ENCODE data around the gene SKP1.

Gene SKP1

DNA sequence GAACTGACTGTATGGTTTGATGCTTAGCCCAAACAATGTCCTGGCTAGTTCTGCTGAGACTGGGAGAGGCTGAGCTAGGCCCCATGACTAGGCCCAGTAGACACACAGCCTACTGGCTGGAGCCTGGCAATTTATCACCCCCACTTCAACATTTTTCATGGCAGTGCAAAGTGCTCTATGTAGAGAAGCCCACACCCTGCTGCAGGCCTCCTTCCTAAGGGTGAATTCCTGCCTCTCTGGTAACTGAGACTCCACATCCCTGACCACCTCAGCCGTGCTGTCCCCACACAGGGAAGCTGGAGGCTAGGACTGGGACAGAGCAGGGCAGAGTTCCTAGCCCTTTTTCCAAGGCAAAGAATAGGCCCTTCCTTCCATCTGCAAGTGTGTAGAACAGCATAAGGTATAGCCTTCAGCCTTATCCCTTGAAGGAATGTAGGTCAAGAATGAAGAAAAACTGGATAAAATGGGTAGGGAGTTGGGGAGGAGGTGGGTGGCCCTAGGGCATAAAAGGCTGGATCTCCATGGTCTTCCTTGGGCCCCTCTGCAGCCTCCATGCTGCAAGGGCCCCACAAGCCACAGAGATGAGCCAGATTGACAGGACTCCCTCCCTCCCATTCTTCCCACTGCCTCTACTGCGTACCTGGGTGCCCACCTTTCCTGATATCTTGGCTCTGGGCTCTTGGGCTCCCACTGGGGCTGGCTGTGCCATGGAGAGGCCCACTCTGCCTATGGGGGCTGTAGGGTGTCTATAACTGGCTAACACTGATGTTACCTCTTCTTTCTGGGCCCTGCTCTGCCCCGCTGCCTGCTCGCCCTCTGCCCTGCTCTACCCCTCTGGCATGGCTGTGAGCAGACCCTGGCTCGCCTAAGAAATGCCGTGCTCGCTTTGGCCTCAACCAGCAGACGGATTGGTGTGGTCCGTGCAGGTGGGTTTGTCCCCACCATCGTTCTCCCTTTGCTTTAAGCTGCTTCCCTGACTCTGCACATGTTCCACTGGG, 32.5 kb downstream of the SKP1 start:
- no peak for DNase-seq (ENCODE audit: low spot score)

DNA sequence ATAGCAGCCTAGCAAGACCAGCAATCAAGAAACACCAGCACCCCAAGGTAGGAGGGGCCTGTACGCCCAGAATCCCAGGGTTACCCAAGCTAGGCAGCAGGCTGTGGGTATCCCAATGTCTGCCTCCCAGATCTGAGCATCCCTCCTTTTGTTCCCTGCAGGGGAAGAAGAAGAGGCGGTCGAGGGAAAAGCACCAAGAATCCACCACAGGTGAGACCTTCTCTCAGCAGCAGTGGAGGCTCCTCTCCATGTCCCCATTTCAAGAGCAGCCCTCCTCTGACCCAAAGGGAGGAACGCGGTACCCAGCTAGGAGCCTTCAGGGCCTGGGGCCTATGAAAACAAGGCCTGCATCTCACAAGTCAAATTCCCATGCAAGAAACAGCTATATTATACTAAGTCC, 33.3 kb downstream of the SKP1 start:
- no peak for DNase-seq (ENCODE audit: low spot score)

DNA sequence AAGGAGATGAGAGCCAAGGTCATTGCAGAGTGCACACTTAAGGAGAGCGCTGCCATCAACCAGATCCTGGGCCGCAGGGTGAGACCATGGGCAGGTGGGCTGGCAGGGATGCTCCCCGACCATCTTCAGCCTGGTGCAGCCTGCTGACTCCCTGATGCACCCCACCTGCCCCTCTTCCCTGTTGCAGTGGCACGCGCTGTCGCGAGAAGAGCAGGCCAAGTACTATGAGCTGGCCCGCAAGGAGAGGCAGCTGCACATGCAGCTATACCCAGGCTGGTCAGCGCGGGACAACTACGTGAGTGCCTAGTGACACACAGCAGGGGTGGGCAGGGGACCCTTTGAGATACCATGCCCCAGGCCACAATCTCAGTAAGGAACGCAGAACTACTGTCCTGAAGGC, 33.9 kb downstream of the SKP1 start:
- no peak for DNase-seq (ENCODE audit: low spot score)

DNA sequence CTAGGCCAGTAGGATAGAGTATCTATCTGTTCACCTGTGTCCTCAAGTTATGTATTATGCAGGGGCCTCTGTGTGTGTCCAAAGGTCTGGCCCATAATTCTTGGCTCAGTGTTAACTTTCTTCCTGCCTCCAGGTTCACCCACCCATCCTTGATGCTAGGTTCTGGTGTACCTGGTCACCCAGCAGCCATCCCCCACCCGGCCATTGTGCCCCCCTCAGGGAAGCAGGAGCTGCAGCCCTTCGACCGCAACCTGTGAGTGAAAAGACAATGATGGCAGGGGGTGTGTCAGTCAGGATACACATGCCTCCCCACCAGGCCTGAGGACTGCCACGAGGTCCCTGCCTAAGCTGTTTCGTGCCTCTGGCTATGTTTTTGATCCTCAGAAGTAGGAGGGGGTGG, 34.7 kb downstream of the SKP1 start:
- DNase-seq (ENCODE audit: low spot score): no peak

DNA sequence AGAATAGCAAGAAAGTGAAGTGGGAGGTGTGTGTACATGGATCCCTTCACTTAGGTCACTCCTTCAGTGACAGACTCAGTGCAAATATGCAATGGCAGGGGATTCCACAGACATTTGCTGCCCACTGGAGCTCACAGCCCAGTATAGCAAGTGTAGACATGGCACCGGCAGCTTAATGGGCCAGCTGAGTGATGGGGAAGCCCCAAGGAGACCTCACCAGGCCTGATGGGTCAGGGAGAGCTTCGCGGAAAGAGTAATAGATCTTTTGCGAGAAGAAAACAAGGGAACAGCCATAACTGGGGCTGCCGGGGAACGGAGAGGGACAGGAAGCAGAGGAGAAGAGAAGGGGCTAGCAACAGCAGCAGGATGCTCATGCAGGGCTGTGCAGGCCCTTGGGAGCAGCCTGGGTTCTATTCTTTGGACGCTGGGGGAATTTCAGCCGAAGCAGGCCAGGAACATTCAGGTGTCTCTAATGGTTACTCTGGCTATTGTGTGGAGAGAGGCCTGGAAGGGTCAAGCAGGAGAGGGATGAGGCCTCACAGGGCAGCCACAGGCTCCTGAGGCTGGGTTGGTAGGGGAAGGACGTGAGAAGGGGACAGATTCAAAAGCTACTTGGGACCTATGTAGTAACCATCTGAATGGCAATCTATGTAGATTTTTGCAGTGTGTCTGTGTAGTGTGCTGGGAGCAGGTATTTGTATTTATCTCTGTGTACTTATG, 35.3 kb downstream of the SKP1 start:
- DNase-seq (ENCODE audit: low spot score): no peak

DNA sequence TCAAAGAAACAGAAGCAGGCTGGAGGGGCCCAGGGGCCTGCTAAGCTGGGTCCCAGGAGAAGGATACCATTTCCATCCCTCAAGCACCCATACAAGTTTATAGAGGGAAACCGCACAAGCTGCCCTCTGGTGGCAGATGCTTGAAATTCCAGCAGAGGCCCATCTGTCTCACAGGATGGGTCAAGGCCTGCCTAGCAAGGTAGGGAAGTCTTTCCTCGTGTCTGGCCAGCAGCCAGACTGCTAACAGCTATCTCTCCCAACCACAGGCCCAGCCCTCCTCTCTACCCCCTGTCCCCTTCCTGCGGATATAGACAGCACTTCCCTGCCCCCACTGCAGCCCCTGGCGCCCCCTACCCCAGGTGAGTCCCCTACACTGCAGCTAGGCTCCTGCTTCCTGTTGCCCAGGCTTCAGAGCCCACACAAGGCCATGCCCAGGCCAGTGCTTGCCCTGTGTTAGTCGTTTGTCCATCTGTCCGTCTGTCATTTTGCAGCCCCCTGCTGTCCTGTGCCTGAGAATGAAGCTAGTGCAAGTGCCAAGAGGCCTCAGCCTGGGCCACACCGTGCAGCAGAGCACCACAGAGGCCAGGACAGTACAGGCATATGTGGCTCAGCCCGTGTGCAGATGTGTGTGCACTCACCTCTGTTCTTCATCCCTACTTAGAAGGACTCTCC, 36.1 kb downstream of the SKP1 start:
- peak; percentile 79 for DNase-seq (ENCODE audit: low spot score)

DNA sequence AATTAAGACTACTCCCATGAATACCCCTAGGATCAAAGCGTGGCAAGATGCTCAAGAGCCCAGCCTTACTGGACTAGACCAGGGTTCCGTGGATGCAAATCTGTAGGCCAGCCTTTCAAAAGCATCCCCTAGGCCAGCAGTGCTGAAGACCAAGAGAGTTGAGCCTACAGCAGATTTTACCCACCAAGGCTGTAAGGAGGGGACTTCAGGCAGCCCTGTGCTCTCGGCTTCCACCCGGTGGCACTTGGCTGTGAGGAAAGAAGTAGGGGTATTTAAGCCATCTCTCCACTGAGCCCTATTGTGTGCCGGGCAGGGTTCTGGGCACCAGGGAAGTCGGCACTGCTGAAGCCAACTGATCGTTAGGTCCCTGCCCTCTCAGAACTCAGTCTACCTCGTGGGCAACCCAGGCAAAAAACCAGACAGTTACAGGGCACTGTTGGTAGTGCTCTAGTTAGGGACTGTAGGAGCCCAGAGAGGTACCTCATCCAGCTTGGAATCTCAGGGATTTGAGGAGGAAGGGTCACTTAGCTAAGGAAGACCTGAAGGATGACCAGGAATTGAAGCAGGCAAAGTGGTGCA, 36.8 kb downstream of the SKP1 start:
- no peak for DNase-seq (ENCODE audit: low spot score)

DNA sequence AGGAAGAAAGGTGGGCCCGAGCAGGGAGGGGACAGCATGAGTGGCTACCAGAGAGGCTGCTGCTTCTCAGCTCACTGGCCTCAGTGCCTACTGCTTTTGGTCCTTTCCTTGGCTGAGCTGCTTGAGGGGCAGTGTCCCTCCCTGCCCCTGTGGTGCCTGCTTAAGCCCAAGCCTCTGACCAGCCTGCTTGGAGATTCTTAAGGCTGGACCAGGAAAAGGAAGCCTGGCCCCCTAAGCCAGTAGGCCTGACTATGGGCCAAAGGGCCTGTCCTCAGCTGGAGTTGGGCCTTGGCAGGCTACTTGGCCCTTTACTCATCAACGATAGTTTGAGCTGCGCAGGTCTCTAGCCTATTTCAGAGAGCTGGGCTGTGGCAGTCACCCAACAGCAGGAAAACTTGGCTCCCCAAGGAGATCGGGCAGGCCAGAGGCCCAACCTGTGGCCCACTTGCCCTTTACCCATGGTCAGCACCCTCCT, 37.3 kb downstream of the SKP1 start:
- no peak for DNase-seq (ENCODE audit: low spot score)

DNA sequence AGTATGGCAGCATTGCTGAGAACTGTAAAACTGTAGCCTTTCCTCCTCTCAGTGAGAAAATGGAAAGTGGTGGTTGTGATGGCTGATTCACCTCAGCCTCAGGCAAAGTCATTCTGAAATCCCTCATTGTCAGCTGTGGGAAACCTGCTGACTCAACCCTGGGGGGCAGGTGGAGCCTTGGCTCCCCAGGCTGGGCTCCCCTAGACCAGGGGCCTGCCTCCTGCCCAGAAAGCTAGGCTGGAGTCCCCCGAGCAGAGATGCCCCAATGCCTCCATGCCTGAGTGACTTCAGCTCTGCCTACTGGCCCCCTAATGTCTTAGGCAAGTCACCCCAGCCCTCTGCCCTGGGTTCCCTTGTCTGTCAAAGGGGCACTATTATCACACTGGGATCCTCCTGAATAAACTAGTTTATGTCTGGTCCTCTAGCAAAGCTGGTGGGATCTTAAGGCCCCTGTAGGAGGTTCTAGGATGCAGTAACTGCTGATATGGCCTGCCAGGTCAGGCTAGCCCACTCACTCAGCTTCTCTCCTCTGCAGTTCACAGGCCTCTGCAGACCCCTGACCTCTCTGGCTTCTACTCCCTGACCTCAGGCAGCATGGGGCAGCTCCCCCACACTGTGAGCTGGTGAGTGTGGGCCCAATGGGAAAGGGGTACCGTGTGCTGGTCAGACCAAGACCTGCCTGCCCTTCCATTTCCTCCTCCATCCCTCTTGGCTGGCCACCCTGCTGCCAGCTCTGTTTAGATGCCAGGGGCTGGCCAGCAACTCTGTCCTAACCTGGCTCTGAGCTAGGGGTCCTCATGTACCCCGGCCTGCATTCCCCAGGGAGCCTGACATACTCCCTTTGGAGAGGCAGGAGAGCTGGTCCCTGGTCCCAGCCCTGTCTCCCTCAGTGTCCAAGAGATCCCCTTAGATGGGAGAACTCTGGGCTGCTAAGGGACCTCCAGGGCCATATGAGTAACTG, 38.1 kb downstream of the SKP1 start:
- DNase-seq (ENCODE audit: low spot score): no peak

DNA sequence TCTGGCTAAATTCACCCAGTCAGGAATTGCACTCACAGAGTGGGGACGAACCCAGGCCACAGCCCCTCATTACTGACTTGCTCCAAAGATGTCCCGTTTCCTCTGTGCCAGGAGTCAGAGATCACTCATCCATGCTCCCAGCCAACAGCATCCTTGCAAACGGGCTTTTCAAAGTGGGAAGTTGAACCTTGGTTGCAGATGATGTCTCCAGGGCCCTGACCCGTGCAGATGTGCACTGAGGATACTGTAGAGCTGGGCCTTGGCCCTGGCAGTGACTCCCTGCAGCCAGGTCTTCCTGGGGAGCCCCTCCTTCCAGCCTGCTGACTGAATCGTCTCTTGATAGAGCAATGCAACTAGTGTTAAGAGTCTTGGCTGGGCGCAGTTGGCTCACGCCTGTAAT, 40.0 kb downstream of the SKP1 start:
- DNase-seq (ENCODE audit: low spot score): no peak

DNA sequence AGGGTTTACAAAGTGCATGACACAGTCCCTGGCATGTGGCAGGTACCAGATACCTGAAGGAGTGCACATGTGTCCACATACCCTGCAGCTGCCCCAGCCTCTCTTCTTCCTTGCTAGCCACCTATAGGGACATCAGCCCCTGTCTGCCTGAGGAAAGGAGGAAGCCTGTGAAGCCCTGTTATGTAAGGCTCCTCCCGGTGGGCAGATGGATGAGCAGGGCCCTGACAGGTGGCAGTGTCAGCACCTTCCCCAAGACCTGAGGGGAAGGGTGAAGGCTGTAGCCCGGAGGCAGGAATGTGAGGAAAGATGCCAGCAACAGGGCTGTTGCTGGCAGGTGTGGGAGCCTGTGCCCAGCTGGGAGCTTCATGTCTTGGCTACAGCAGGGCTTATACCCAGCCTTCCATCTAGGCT, 40.5 kb downstream of the SKP1 start:
- no peak for DNase-seq (ENCODE audit: low spot score)

DNA sequence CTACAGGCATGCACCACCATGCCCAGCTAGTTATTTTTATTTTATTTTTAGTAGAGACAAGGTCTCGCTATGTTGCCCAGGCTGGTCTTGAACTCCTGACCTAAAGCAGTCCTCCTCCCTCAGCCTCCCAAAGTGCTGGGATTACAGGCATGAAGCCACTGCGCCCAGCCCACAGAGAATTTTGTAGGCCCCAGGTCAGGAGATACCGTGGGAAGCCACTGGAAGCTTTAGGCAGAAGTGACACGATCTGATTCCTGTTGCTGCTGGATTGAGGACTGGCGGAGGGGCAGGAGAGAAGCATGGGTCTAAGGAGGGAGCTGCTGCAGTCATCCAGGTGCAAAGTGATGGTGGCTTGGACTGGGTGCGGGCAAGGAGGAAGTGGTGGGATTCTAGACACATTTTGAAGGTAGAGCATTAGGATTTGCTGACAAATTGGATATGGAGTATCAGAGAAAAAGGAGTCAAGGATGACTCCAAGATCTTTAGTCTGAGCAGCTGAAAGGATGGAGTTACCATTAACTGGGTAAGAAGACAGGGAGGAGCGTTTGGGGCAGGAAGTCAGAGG, 41.6 kb downstream of the SKP1 start:
- no peak for DNase-seq (ENCODE audit: low spot score)

DNA sequence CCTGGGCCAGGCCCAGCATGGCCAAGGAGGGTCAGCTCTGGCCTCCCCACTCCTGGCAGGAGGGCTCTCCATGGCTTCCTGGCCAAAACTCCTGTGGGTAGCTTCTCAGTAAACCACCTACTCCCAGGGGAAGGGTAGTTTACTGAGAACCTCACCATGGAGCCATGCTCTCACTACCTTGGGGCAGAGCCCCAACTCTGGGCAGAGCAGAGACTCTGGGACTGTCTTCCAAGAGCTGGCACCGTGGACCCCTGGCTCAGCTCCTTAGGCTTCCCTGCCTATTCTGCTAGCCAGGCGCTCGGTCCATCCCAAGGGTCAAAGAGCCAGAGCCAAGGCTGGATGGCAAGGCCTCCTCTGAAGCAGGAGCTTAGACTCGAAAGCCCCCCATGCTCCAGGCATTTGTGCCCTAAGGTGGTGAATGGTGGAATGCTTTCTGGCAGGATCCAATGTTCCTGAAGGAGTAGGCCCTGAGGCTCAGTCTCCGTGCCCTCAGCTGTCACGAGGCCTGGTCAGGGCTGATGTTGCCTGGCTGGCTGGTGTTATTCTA, 42.7 kb downstream of the SKP1 start:
- DNase-seq (ENCODE audit: low spot score): no peak

DNA sequence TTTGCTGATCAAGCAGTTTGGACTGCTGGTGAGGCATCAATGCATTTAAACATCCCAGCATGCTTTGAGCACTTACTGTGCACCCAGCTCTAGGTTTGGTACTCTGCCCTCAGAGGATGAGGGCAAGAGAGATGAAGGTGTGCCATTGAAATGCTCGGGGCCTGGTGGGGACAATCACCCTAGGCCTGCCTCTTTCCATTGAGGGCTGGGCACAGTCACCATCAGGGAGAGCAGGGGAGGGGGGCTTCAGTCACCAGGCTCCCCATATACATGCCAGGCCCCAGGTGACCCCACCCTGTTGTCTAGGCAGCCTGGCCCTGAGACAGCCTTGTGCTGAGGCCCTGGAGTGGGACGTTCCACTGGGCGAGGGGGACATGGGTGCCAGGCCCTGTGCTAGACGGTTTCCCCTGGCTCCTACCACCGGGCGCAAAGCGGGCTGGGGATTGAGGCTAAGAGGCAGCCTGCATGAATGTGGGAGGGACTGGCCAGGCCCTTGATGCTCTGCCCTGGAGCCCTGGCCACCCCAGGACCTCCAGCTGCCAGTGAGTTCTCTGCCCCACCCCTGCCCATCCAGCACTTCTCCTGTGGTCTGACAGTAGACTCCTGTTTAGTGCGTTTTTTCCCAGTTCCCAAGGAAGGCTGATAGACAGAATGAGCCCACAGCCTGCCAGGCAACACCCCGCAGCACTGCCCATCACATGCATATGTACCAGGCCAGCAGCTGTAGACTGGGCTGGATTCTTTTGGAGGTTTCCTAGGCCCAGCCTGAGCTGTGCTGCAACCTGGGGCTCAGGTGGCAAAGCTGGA, 43.4 kb downstream of the SKP1 start:
- no peak for DNase-seq (ENCODE audit: low spot score)

DNA sequence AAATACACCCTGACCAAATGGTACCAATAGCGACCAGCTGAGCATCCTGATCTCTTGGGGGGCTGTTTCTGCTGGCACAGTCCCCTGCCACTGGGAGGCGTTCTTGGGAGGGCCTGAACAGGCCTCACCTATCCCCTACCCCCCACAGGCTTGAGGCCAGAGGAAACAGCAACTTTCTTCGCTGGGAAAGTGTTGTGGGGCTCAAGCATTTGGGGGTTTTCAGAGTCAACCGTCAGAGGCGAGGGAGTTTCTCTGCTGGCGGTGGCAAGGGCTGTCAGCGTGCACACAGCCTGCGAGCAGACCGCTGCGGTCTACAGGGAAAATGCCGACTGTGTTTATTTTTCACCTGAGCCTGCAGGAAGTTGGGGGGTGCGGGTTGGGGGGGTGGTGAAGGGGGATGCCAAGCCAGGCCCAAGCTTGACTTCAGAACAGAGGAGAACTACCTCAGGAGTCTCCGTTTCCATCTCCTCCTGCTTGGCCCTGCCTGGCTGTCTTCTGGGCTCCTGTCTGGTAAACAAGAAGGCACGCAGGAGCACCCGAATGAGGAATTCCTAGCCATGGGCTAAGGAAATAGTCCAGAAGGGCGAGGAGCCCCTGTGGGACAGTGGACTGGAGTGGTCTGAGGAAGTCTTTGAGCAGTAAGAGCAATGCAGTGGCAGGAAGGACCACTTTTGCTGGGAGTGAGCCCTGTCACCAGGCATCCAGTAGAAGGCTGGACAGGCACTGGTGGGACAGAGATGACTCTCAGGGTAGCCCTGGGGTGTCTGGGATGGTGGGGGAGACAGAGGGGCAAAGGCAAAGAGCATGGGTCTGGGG, 44.2 kb downstream of the SKP1 start:
- no peak for DNase-seq (ENCODE audit: low spot score)

DNA sequence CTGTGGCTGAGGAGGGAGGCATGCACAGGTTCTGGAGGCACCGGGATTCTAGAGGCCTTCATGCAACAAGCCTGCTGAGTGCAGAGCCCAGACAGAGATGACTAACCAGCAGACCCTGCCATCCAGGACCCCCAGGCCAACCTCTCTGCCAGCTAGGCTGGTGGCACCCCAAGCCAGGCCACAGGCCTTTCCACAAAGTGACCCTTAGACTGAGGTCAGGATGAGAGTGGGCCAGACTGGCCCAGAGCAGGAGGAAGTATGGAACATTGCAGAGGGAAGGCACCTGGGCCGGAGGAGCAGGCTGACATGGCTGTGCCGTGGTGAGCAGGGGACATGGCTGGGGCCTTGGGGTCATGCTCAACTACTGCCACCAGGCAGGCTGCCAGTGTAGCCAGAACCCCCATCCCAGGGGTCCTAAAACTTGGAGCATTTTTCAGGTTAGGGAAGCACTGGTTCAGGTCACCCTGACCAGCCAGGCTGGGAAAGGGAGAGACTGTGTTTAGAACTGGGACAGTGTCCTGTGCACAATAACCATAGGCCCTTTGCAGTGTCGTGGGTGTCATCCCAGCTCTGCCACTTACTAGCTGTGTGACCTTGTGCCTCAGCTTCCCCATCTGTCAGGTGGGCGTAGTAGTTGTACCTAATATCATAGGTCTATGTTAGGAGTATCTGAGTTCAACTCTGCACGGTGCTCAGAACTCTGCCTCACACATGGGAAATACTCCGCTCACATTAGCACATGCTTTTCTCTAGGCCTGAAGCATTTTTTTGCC, 45.0 kb downstream of the SKP1 start:
- no peak for DNase-seq (ENCODE audit: low spot score)

DNA sequence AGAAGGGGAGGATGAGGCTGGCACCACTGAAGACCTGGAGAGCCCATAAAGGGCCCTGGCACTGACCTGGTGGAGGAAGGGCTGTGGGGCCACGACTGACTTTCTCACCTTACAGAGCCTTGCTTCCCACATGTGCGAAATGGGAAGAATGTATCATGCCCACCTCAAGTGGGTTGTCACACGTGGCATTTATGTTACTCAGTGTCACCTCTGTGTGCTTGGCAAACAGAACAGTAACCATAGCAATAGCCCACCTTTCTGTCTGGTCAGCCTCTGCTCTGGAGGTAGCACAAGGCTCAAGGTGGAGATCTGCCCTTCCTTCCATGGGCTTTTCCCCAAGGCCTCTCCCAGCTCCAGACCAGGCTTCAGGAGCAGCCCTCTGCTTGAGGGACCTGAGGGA, 45.6 kb downstream of the SKP1 start:
- DNase-seq (ENCODE audit: low spot score): no peak
